ENCODE results near the gene SSX3.

- TF ChIP-seq CTCF (IDR thresholded peaks at IDR 0.05; ENCODE audit: insufficient read depth, low read length): no peak
- no peak for TF ChIP-seq REST (IDR thresholded peaks at IDR 0.05; ENCODE audit: insufficient replicate concordance, low read depth)
- no peak for TF ChIP-seq GABPA (IDR thresholded peaks at IDR 0.05; ENCODE audit: low read depth)
- no peak for TF ChIP-seq POLR2AphosphoS5 (IDR thresholded peaks at IDR 0.05; ENCODE audit: low read depth)
These were observed 1.2 kb upstream of the SSX3 start for GRCh38 chrX:48357681-48358080.
